GM21381 (cell line): Measurements from ENCODE around the gene LGALS9C.
"Not testable (repeated sequence)": the region's sequence is repeated elsewhere in the genome, so short reads cannot be mapped to it uniquely, and the experiment has no call there.

Experiments
- ATAC-seq: cut with Tn5 transposase; IDR thresholded peaks from one replicate; pipeline ENCODE4 v1.9.1; 2021; ENCODE audit warnings: mild to moderate bottlenecking, moderate library complexity; ENCODE audit not compliant: unreplicated experiment

Gene LGALS9C

GRCh38 chr17:18477367-18477766 lies 778 bp downstream of the LGALS9C start:
- ATAC-seq: not testable (repeated sequence)

DNA sequence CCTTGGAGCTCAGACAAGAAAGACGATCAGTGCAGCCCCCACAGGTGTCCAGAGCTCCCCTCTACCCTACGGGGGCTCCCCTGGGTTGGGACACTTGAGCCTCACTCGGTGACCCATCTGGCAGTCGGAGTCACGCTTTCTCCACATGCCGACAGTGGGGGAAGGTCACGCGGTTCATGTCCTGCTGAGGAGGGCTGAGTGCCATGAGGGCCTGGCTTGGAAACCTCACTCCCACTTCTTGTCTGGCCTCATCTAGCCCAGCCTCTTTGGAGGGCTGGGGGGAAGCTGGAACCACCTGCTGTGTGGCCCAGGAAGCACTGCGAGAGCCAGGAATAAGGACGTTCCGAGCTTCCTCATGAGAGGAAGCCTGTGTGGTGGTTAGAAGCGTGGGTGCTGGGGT lies 1.8 kb downstream of the LGALS9C start:
- ATAC-seq: not testable (repeated sequence)

GRCh38 chr17:18478977-18479595 lies 2.5 kb downstream of the LGALS9C start:
- not testable (repeated sequence) for ATAC-seq

DNA sequence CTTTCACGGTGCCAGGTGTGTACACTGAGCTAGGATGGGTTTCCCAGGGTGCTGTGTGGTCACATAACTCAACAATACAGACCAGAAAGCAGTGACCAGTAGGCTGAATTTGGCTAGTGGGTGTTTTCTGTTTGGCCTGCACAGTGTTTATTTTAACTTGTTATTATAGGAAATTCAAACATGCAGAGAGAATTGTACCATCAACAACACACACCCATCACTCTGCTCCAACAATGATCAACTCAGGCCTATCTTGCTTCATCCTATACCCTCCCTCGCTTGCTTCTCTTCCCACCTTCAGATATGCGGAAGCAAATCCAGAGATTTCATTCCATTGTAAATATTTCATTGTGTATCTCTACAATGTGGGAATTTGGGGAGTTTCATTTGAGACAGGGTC lies 5.2 kb downstream of the LGALS9C start:
- not testable (repeated sequence) for ATAC-seq

DNA sequence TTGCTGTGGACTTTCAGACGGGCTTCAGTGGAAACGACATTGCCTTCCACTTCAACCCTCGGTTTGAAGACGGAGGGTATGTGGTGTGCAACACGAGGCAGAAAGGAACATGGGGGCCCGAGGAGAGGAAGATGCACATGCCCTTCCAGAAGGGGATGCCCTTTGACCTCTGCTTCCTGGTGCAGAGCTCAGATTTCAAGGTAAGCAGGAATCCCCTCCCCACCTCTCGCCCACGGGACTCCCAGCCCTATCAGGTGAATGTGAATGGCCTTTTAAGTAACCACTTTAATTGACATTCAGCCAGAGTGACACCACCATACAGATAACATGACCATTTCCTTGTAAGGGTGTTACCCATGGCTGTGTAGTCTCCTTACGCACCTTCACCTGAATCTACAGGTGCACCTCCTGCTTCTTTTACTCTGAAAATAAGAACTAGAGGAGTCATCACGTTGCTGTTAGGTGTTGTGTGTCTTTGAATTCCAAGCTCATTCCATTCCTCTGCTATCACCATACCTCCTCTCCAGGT lies 9.4 kb downstream of the LGALS9C start:
- not testable (repeated sequence) for ATAC-seq

GRCh38 chr17:18487633-18488032 lies 11.0 kb downstream of the LGALS9C start:
- ATAC-seq: not testable (repeated sequence)

- not testable (repeated sequence) for ATAC-seq
Observed at GRCh38 chr17:18488622-18489021, 12.0 kb downstream of the LGALS9C start.

DNA sequence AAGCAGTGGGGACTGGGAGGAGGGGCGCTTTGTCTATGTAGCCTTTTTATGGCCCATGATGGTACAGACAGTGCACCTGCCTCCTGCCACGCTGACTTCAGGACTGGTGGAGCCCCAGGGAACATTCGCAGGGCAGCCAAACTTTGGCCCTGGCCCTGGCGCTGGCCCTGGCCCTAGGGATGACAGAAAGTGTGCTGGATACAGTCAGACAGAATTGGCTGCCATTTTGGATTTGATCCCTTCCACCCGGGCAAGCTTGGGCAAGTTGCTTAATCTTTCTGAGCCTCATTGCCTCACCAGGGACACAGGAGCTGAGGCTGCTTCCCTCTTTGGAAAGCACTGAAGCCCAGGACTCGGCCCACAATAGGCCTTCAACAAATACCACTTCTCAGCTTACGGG lies 13.4 kb downstream of the LGALS9C start:
- ATAC-seq: not testable (repeated sequence)

GRCh38 chr17:18492712-18493480 lies 16.3 kb downstream of the LGALS9C start:
- not testable (repeated sequence) for ATAC-seq

DNA sequence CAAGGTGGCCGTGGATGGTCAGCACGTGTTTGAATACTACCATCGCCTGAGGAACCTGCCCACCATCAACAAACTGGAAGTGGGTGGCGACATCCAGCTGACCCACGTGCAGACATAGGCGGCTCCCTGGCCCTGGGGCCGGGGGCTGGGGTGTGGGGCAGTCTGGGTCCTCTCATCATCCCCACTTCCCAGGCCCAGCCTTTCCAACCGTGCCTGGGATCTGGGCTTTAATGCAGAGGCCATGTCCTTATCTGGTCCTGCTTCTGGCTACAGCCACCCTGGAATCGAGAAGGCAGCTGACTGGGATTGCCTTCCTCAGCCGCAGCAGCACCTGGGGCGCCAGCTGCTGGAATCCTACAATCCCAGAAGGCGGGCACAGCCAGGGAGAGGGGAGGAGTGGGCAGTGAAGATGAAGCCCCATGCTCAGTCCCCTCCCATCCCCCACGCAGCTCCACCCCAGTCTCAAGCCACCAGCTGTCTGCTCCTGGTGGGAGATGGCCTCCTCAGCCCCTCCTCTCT lies 17.7 kb downstream of the LGALS9C start:
- ATAC-seq: not testable (repeated sequence)

GRCh38 chr17:18497044-18497443 lies 20.5 kb downstream of the LGALS9C start:
- not testable (repeated sequence) for ATAC-seq

- not testable (repeated sequence) for ATAC-seq
Observed at GRCh38 chr17:18499100-18499499, 22.5 kb downstream of the LGALS9C start.

- not testable (repeated sequence) for ATAC-seq
Observed at GRCh38 chr17:18499756-18500155, 23.2 kb downstream of the LGALS9C start.

DNA sequence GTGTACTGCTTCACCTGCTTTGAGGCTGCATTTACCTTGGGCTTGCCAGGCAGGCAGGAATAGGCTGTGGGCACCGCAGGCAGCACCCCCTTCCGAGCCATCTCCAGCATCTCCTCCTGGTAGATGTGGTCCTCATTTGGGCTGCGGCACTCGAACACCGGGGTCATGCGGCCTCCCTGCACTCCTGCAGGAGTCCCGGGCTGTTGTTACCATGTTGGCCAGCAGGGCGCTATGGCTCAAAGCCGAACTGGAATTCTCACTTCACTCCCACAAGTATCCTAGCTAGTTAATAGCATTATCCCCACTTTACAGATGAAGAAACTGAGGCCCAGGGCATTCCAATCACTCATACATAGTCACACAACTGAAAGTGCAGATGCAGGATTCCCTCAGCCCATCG lies 23.7 kb downstream of the LGALS9C start:
- ATAC-seq: not testable (repeated sequence)

DNA sequence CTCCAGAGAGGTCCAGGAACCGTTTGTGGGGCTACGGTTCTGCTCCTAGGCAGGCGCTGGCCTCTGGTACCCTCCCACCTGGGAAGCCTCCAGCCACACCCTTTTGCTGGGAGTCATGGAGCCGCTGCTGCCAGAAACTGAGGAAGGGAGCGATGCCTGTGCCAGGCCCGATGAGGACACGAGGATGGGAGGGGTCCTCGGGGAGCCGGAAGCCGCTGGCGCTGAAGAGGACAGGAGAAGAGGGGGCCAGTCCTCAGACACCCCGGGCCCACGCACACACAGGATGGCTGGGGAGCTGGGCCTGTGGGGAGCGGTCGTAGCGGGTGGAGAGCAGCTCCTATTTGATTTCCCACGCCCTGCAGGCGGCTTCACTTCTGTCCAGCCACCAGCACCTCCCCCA lies 24.2 kb downstream of the LGALS9C start:
- not testable (repeated sequence) for ATAC-seq

- not testable (repeated sequence) for ATAC-seq
Observed at GRCh38 chr17:18503221-18503620, 26.6 kb downstream of the LGALS9C start.

- ATAC-seq: not testable (repeated sequence)
Observed at GRCh38 chr17:18507729-18508128, 31.1 kb downstream of the LGALS9C start.

- ATAC-seq: not testable (repeated sequence)
Observed at GRCh38 chr17:18508667-18509066, 32.1 kb downstream of the LGALS9C start.

- ATAC-seq: not testable (repeated sequence)
Observed at GRCh38 chr17:18521100-18521499, 44.5 kb downstream of the LGALS9C start.

GRCh38 chr17:18525015-18525414 lies 48.4 kb downstream of the LGALS9C start:
- not testable (repeated sequence) for ATAC-seq

DNA sequence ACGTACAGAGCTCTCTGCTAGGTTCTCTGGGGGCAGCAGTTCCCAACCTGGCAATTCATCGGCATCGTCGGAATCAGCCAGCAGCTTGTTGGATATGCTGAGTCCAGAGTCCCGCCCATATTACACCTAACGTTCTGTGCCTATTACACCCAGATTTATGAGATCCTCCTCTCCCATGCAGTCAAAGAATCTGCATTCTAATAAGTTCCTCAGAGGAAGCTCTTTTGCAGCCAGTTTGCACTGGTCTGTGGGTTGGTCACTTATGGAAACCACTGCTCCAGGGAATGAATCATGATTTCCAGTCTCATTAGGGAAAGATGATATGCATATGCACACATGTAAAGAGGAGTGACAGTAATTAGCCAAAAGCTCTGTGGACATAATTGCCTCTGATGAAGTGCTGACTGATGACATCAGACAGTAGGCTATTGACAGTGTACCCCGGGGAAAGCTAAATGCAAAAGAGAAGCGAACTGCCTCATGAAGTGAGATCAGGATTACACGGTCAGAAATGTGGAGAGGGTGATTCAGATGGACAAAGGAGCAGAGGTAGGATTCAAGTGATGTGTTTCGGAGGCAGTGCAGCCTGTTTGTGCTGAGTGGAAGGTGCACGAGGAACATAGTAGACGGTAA lies 49.7 kb downstream of the LGALS9C start:
- not testable (repeated sequence) for ATAC-seq
